ENCODE measurements around the gene VPS35L.
"Not testable (repeated sequence)": the region's sequence is repeated elsewhere in the genome, so short reads cannot be mapped to it uniquely, and the experiment has no call there.

The VPS35L gene

GRCh38 chr16:19654147-19654546 is 98.6 kb downstream of the VPS35L start:
- DNase-seq (ENCODE audit: low spot score), result no peak

GRCh38 chr16:19655242-19655777 is 99.8 kb downstream of the VPS35L start:
- no peak for DNase-seq (ENCODE audit: low spot score)

- DNase-seq (ENCODE audit: low spot score), result no peak
Measured at GRCh38 chr16:19657831-19658230, 102.3 kb downstream of the VPS35L start.

GRCh38 chr16:19659554-19659953 is 104.1 kb downstream of the VPS35L start:
- DNase-seq (ENCODE audit: low spot score), result no peak

- no peak for DNase-seq (ENCODE audit: low spot score)
Measured at GRCh38 chr16:19660432-19660831, 104.9 kb downstream of the VPS35L start.

GRCh38 chr16:19662351-19662750 is 106.8 kb downstream of the VPS35L start:
- DNase-seq (ENCODE audit: low spot score), result no peak

- no peak for DNase-seq (ENCODE audit: low spot score)
Measured at GRCh38 chr16:19664166-19664565, 108.7 kb downstream of the VPS35L start.

- DNase-seq (ENCODE audit: low spot score), result not testable (repeated sequence)
Measured at GRCh38 chr16:19665313-19665712, 109.8 kb downstream of the VPS35L start.

GRCh38 chr16:19666477-19666876 is 111.0 kb downstream of the VPS35L start:
- no peak for DNase-seq (ENCODE audit: low spot score)

GRCh38 chr16:19672378-19672777 is 116.9 kb downstream of the VPS35L start:
- no peak for DNase-seq (ENCODE audit: low spot score)

GRCh38 chr16:19674485-19674884 is 119.0 kb downstream of the VPS35L start:
- no peak for DNase-seq (ENCODE audit: low spot score)

GRCh38 chr16:19677402-19677801 is 121.9 kb downstream of the VPS35L start:
- DNase-seq (ENCODE audit: low spot score), result no peak

GRCh38 chr16:19678804-19679203 is 123.3 kb downstream of the VPS35L start:
- DNase-seq (ENCODE audit: low spot score), result no peak

- DNase-seq (ENCODE audit: low spot score), result not testable (repeated sequence)
Measured at GRCh38 chr16:19679281-19679680, 123.8 kb downstream of the VPS35L start.

- no peak for DNase-seq (ENCODE audit: low spot score)
Measured at GRCh38 chr16:19680881-19681340, 125.4 kb downstream of the VPS35L start.

- no peak for DNase-seq (ENCODE audit: low spot score)
Measured at GRCh38 chr16:19681637-19682036, 126.1 kb downstream of the VPS35L start.

GRCh38 chr16:19683453-19684236 is 128.1 kb downstream of the VPS35L start:
- DNase-seq (ENCODE audit: low spot score), result no peak

- DNase-seq (ENCODE audit: low spot score), result no peak
Measured at GRCh38 chr16:19685176-19685575, 129.7 kb downstream of the VPS35L start.

- DNase-seq (ENCODE audit: low spot score), result no peak
Measured at GRCh38 chr16:19687279-19687678, 131.8 kb downstream of the VPS35L start.

- DNase-seq (ENCODE audit: low spot score), result no peak
Measured at GRCh38 chr16:19688396-19689024, 133.0 kb downstream of the VPS35L start.

- no peak for DNase-seq (ENCODE audit: low spot score)
Measured at GRCh38 chr16:19689342-19689741, 133.8 kb downstream of the VPS35L start.

GRCh38 chr16:19690196-19690595 is 134.7 kb downstream of the VPS35L start:
- DNase-seq (ENCODE audit: low spot score), result no peak

GRCh38 chr16:19691161-19691711 is 135.7 kb downstream of the VPS35L start:
- no peak for DNase-seq (ENCODE audit: low spot score)
